Uterus (tissue), 4 donors: ENCODE measurements around the gene CIAO1. TPM values are rescaled to one million over a fixed set of nuclear protein-coding genes. Genes with fewer than 3 reads are reported as not detected.

Experiments
- DNase-seq, 2 donors: peaks; one replicate each; pipeline ENCODE4 v3.0.0-alpha.2; 2019 to 2020
- H3K27ac ChIP-seq, 2 donors: fragments of 200-600 bp; sonication (generic); 1 replicate in 1 of 2; 2 replicates in 1 of 2; pipeline ENCODE4 v1.5.1; 2016 to 2018
- H3K27me3 ChIP-seq, 2 donors: fragments of 200-600 bp; sonication (generic); one replicate each; pipeline ENCODE4 v1.5.1; 2018 to 2019; ENCODE audit warnings: control low read depth in 1 of 2
- H3K36me3 ChIP-seq, 2 donors: fragments of 200-600 bp; sonication (generic); one replicate each; pipeline ENCODE4 v1.5.1; 2019; ENCODE audit warnings: control low read depth in 1 of 2
- H3K4me1 ChIP-seq, 2 donors: fragments of 200-600 bp; sonication (generic); one replicate each; pipeline ENCODE4 v1.5.1; 2018 to 2019; ENCODE audit warnings: control low read depth in 1 of 2
- H3K4me3 ChIP-seq, 2 donors: fragments of 200-600 bp; sonication (generic); 1 replicate in 1 of 2; 2 replicates in 1 of 2; pipeline ENCODE4 v1.5.1; 2018 to 2019; ENCODE audit warnings: mild to moderate bottlenecking in 1 of 2
- H3K9me3 ChIP-seq, 2 donors: fragments of 200-600 bp; sonication (generic); one replicate each; pipeline ENCODE4 v1.5.1; 2019; ENCODE audit warnings: control low read depth in 1 of 2
- CTCF ChIP-seq, 4 experiments: fragments of 200-600 bp in 2 of 4; fragments of 450-650 bp in 2 of 4; sonication (generic) in 2 of 4; IDR thresholded peaks; one replicate each; pipeline ENCODE4 v1.5.1; 2016 to 2019; ENCODE audit warnings: antibody characterized with exemption in 4 of 4, mild to moderate bottlenecking in 2 of 4, moderate library complexity in 1 of 4
- POLR2A ChIP-seq, 2 donors: fragments of 450-650 bp; IDR thresholded peaks; one replicate each; pipeline ENCODE4 v1.6.1; 2016; ENCODE audit warnings: antibody characterized with exemption in 2 of 2, mild to moderate bottlenecking in 1 of 2, moderate library complexity in 1 of 2
- intact Hi-C: fragments of 100-400 bp; cut with DNase I; formaldehyde crosslinking; loops from one replicate; pipeline ENCODE4 v1.15.1; 2023; ENCODE audit warnings: low total_unique reads
- total RNA-seq, 4 donors: library from RNA; depleted of rRNA in 3 of 4; stranded (reverse); fragments of >200 nt in 3 of 4; gene quantifications; one replicate each; pipeline versions ENCODE4 v1.1.0 to v1.2.4, GENCODE V29; 2014 to 2023
- donor health status: DM: yes; HTN: yes; CAD: no.

CIAO1 gene
- total RNA-seq, 4 donors from 2014 or later = 60.1 to 113 (median 89.3) TPM

GRCh38 chr2:96308248-96308647 lies 42.2 kb downstream of the CIAO1 start:
- intact Hi-C loops = no loop called here
- Histone ChIP-seq H3K4me3 (no peak overlapping the region), H3K27ac (no peak overlapping the region), H3K27me3 (no peaks in the 10 kb centered on the region), H3K9me3 (no peaks in the 10 kb centered on the region), H3K4me1 (peaks cover 0 to 9% of the 10 kb centered on the region in 2 donors), H3K36me3 (no peaks in the 10 kb centered on the region)
- no peak for TF ChIP-seq CTCF (IDR thresholded peaks at IDR 0.05)
- TF ChIP-seq POLR2A (IDR thresholded peaks at IDR 0.05) = no peak
- no peak for DNase-seq

DNA sequence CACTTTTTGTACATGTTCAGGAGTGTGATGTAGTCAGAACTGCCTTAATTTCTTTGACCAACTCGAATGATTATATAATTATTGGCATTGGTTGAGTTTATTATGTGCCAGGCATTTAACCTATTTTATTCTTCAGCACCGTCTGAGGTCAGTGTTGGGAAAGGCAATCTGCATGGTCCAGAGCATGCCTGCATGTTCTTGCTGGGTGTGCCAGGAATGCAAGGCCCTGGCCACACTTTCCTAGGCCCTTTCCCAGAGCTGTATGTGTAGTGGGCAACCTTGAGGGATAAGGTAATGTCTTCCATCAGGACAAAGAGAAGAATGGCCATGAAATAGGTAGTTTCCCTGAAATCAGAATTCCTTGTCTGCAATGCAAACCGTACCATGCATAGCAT lies 49.0 kb downstream of the CIAO1 start:
- intact Hi-C loops = no loop called here
- Histone ChIP-seq H3K4me3 (no peak overlapping the region), H3K9me3 (no peaks in the 10 kb centered on the region), H3K27me3 (peaks cover 0 to 11% of the 10 kb centered on the region in 2 donors), H3K27ac (no peak overlapping the region), H3K4me1 (no peaks in the 10 kb centered on the region), H3K36me3 (no peaks in the 10 kb centered on the region)
- no peak for DNase-seq
- no peak for TF ChIP-seq CTCF (IDR thresholded peaks at IDR 0.05)
- TF ChIP-seq POLR2A (IDR thresholded peaks at IDR 0.05) = no peak

GRCh38 chr2:96315400-96316071 lies 49.5 kb downstream of the CIAO1 start:
- DNase-seq = no peak
- Histone ChIP-seq H3K4me1 (no peaks in the 10 kb centered on the region), H3K27ac (no peak overlapping the region), H3K9me3 (no peaks in the 10 kb centered on the region), H3K36me3 (no peaks in the 10 kb centered on the region), H3K4me3 (no peak overlapping the region), H3K27me3 (peaks cover 0 to 12% of the 10 kb centered on the region in 2 donors)
- TF ChIP-seq CTCF (IDR thresholded peaks at IDR 0.05) = no peak
- TF ChIP-seq POLR2A (IDR thresholded peaks at IDR 0.05) = no peak
- intact Hi-C loops = no loop called here

GRCh38 chr2:96316999-96317398 lies 51.0 kb downstream of the CIAO1 start:
- H3K36me3 ChIP-seq = no peaks in the 10 kb centered on the region
- no peak overlapping the region for H3K4me3 ChIP-seq
- intact Hi-C loops = no loop called here
- TF ChIP-seq CTCF (IDR thresholded peaks at IDR 0.05) (no peak), POLR2A (IDR thresholded peaks at IDR 0.05) (no peak)
- H3K27ac ChIP-seq = no peak overlapping the region
- no peak for DNase-seq
- no peaks in the 10 kb centered on the region for H3K9me3 ChIP-seq
- H3K27me3 ChIP-seq = peaks cover 0 to 12% of the 10 kb centered on the region in 2 donors
- no peaks in the 10 kb centered on the region for H3K4me1 ChIP-seq

- Histone ChIP-seq H3K27me3 (peaks cover 0 to 12% of the 10 kb centered on the region in 2 donors), H3K9me3 (no peaks in the 10 kb centered on the region), H3K36me3 (no peaks in the 10 kb centered on the region), H3K27ac (no peak overlapping the region), H3K4me1 (no peaks in the 10 kb centered on the region), H3K4me3 (no peak overlapping the region)
- DNase-seq = no peak
- TF ChIP-seq CTCF (IDR thresholded peaks at IDR 0.05) = no peak
- no peak for TF ChIP-seq POLR2A (IDR thresholded peaks at IDR 0.05)
- intact Hi-C loops = no loop called here
Observed at GRCh38 chr2:96317584-96317997, 51.6 kb downstream of the CIAO1 start.
